ENCODE data around the gene TRAPPC3. TPM values are rescaled to one million over a fixed set of nuclear protein-coding genes. Genes with fewer than 3 reads are reported as not detected.

The TRAPPC3 gene
- total RNA-seq, 1 donor from 2014 or later, result 68.5 TPM

DNA sequence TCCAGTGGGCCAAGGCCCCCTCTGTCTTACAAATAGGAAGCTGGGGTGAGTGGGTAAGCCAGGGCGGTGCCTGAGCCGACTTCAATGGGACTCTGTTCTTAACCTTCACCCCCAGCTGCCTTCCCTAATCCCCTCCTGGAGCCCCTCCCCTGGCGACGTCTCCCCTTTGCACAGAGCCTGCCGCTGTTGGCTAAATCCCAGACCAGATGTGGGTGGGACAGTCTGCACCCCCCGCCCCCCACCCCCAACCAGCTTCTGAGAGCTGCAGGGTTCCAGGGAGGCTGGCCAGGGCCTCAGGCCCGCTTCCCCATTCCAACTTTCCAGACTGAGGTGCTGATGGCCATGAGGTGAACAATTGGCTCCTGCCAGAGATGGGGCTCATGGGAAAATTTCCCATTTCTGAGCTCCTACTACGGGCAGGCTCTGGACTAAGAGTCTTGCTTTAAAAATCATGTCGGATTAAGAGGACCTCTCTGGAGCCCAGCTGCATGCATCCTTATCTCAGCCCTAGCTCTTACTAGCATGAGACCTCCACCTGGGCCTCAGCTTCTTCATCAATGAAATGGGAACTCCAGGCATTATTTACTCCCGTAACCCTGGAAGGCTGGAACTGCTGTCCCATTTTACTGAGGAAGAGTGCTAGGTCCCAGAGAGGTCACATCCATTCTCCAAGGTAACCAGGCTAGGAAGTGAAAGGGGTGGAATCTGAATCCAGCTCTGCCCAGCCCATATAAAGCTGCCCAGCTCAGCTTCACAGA lies 30.7 kb downstream of the TRAPPC3 start:
- Mint-ChIP-seq H3K4me3 (no peak overlapping the region), H3K27me3 (ENCODE audit: low read depth) (peaks cover 15% of the 10 kb centered on the region), H3K9me3 (no peaks in the 10 kb centered on the region), H3K4me1 (peaks cover 21% of the 10 kb centered on the region), H3K27ac (peak overlapping the region; percentile 21), H3K36me3 (no peaks in the 10 kb centered on the region)
- no peak for TF ChIP-seq CTCF (IDR thresholded peaks at IDR 0.05; ENCODE audit: unreplicated experiment)
- no peak for DNase-seq (ENCODE audit: low spot score in 2 of 2, unreplicated experiment in 2 of 2)

- Mint-ChIP-seq H3K36me3 (no peaks in the 10 kb centered on the region), H3K9me3 (no peaks in the 10 kb centered on the region), H3K4me3 (no peak overlapping the region), H3K27ac (peak overlapping the region; percentile 49), H3K4me1 (peaks cover 10% of the 10 kb centered on the region), H3K27me3 (ENCODE audit: low read depth) (no peaks in the 10 kb centered on the region)
- DNase-seq (ENCODE audit: low spot score in 2 of 2, unreplicated experiment in 2 of 2), result no peak
- TF ChIP-seq CTCF (IDR thresholded peaks at IDR 0.05; ENCODE audit: unreplicated experiment), result no peak
Observed at GRCh38 chr1:36116901-36117300, 32.4 kb downstream of the TRAPPC3 start.

- H3K36me3 Mint-ChIP-seq, result no peaks in the 10 kb centered on the region
- DNase-seq (ENCODE audit: low spot score in 2 of 2, unreplicated experiment in 2 of 2), result no peak
- no peak overlapping the region for H3K27ac Mint-ChIP-seq
- H3K27me3 Mint-ChIP-seq (ENCODE audit: low read depth), result no peaks in the 10 kb centered on the region
- no peak overlapping the region for H3K4me3 Mint-ChIP-seq
- no peak for TF ChIP-seq CTCF (IDR thresholded peaks at IDR 0.05; ENCODE audit: unreplicated experiment)
- no peaks in the 10 kb centered on the region for H3K9me3 Mint-ChIP-seq
- peaks cover 10% of the 10 kb centered on the region for H3K4me1 Mint-ChIP-seq
Observed at GRCh38 chr1:36115931-36116330, 33.4 kb downstream of the TRAPPC3 start.

- H3K27me3 Mint-ChIP-seq (ENCODE audit: low read depth), result no peaks in the 10 kb centered on the region
- peaks cover 10% of the 10 kb centered on the region for H3K4me1 Mint-ChIP-seq
- H3K9me3 Mint-ChIP-seq, result no peaks in the 10 kb centered on the region
- DNase-seq (ENCODE audit: low spot score in 2 of 2, unreplicated experiment in 2 of 2), result no peak
- H3K4me3 Mint-ChIP-seq, result no peak overlapping the region
- peak overlapping the region; percentile 30 for H3K27ac Mint-ChIP-seq
- H3K36me3 Mint-ChIP-seq, result no peaks in the 10 kb centered on the region
- no peak for TF ChIP-seq CTCF (IDR thresholded peaks at IDR 0.05; ENCODE audit: unreplicated experiment)
Observed at GRCh38 chr1:36115200-36115669, 34.1 kb downstream of the TRAPPC3 start.

DNA sequence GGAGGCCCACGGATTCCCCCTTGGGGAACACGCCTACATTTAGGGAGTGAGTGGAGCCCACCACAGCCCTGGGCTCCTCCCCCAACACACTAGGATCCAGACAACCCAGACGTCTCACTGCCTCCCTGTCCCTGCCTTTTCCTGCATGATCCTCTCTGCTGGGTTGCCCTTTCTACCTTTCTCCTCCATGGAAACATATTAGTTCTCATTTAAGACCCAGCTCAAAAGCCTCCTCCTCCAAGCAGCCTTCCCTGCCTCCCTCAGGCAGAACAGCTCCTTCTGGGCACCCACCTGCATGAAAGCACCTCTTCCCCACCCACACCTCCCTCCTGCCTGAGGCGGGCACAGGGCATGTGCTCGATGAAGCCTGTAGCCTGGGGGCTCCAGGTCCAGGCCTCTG lies 34.9 kb downstream of the TRAPPC3 start:
- Mint-ChIP-seq H3K4me1 (peaks cover 3% of the 10 kb centered on the region), H3K9me3 (no peaks in the 10 kb centered on the region), H3K27ac (no peak overlapping the region), H3K36me3 (no peaks in the 10 kb centered on the region), H3K4me3 (no peak overlapping the region), H3K27me3 (ENCODE audit: low read depth) (no peaks in the 10 kb centered on the region)
- no peak for DNase-seq (ENCODE audit: low spot score in 2 of 2, unreplicated experiment in 2 of 2)
- TF ChIP-seq CTCF (IDR thresholded peaks at IDR 0.05; ENCODE audit: unreplicated experiment), result no peak
